HEK293T (cell line): Measurements from ENCODE around the gene RNLS.

Source experiments
- ARNT ChIP-seq: fragments of 450-650 bp; IDR thresholded peaks from 2 replicates; pipeline ENCODE4 v1.6.1; 2017; ENCODE audit warnings: mild to moderate bottlenecking
- BHLHE40 ChIP-seq: fragments of 450-650 bp; IDR thresholded peaks from 2 replicates; pipeline ENCODE4 v1.6.1; 2016; ENCODE audit warnings: mild to moderate bottlenecking, moderate library complexity, borderline replicate concordance
- ELF4 ChIP-seq: fragments of 450-650 bp; IDR thresholded peaks from 2 replicates; pipeline ENCODE4 v1.6.1; 2017; ENCODE audit warnings: antibody characterized with exemption
- FOXK2 ChIP-seq: fragments of 450-650 bp; IDR thresholded peaks from 2 replicates; pipeline ENCODE4 v1.6.1; 2016; ENCODE audit warnings: mild to moderate bottlenecking
- FOXM1 ChIP-seq: fragments of 450-650 bp; IDR thresholded peaks from 2 replicates; pipeline ENCODE4 v1.6.1; 2017; ENCODE audit warnings: mild to moderate bottlenecking, borderline replicate concordance
- NFRKB ChIP-seq: fragments of 450-650 bp; IDR thresholded peaks from 2 replicates; pipeline ENCODE4 v1.6.1; 2016; ENCODE audit warnings: mild to moderate bottlenecking, moderate library complexity
- SUZ12 ChIP-seq: fragments of 450-650 bp; IDR thresholded peaks from 2 replicates; pipeline ENCODE4 v1.6.1; 2016; ENCODE audit warnings: mild to moderate bottlenecking

GRCh38 chr10:88297103-88297502 lies 286.0 kb downstream of the RNLS start:
- TF ChIP-seq FOXK2, result no peak
- no peak for TF ChIP-seq ELF4
- TF ChIP-seq ARNT, result no peak
- TF ChIP-seq FOXM1, result no peak
- no peak for TF ChIP-seq NFRKB
- no peak for TF ChIP-seq BHLHE40
- TF ChIP-seq SUZ12, result no peak
